NT2/D1 (cell line): ENCODE measurements around the gene CLEC19A.
"Not testable (repeated sequence)": the region's sequence is repeated elsewhere in the genome, so short reads cannot be mapped to it uniquely, and the experiment has no call there.

ENCODE experiments used
- DNase-seq: peaks from one replicate; pipeline ENCODE4 v3.0.0-alpha.2; 2011; ENCODE audit warnings: low read depth, low spot score
- H3K27me3 ChIP-seq: 2 replicates; pipeline ENCODE4 v1.6.0; 2011; ENCODE audit warnings: mild to moderate bottlenecking; ENCODE audit not compliant: insufficient read length, insufficient read depth
- H3K36me3 ChIP-seq: 2 replicates; pipeline ENCODE4 v1.6.1; 2011; ENCODE audit warnings: mild to moderate bottlenecking, low read length, mixed read lengths; ENCODE audit not compliant: insufficient read depth, insufficient read length
- H3K4me1 ChIP-seq: 2 replicates; pipeline ENCODE4 v1.5.1; 2011; ENCODE audit not compliant: insufficient read depth, insufficient read length
- H3K4me3 ChIP-seq: 2 replicates; pipeline ENCODE4 v1.5.1; 2011; ENCODE audit warnings: low read depth; ENCODE audit not compliant: insufficient read length
- H3K9ac ChIP-seq: 2 replicates; pipeline ENCODE4 v1.6.0; 2011; ENCODE audit warnings: low read depth; ENCODE audit not compliant: insufficient read length
- H3K9me3 ChIP-seq: 2 replicates; pipeline ENCODE4 v1.5.1; 2011; ENCODE audit warnings: mild to moderate bottlenecking, low read length; ENCODE audit not compliant: insufficient read depth
- SUZ12 ChIP-seq: IDR thresholded peaks from 2 replicates; pipeline ENCODE4 v1.6.1; 2011; ENCODE audit not compliant: insufficient read length, insufficient read depth; ENCODE audit errors: extremely low read depth
- YY1 ChIP-seq: IDR thresholded peaks from 2 replicates; pipeline ENCODE4 v1.6.1; 2011; ENCODE audit not compliant: insufficient read length, insufficient read depth
- ZNF274 ChIP-seq: IDR thresholded peaks from 2 replicates; pipeline ENCODE4 v1.6.1; 2011; ENCODE audit warnings: mild to moderate bottlenecking, low read depth, low read length

The CLEC19A gene

GRCh38 chr16:19305443-19305842, 19.9 kb downstream of the CLEC19A start:
- Histone ChIP-seq H3K36me3 (no peaks in the 10 kb centered on the region), H3K9me3 (no peaks in the 10 kb centered on the region), H3K4me1 (peaks cover 7% of the 10 kb centered on the region), H3K9ac (no peak overlapping the region), H3K27me3 (no peaks in the 10 kb centered on the region), H3K4me3 (no peak overlapping the region)
- TF ChIP-seq YY1 (no peak), SUZ12 (no peak), ZNF274 (no peak)
- DNase-seq: no peak

- TF ChIP-seq SUZ12 (no peak), ZNF274 (no peak), YY1 (no peak)
- DNase-seq: no peak
- H3K4me1 ChIP-seq: peaks cover 7% of the 10 kb centered on the region
- no peaks in the 10 kb centered on the region for H3K27me3 ChIP-seq
- H3K36me3 ChIP-seq: no peaks in the 10 kb centered on the region
- H3K4me3 ChIP-seq: no peak overlapping the region
- H3K9ac ChIP-seq: no peak overlapping the region
- H3K9me3 ChIP-seq: no peaks in the 10 kb centered on the region
Observed at GRCh38 chr16:19307587-19308241, 22.2 kb downstream of the CLEC19A start.

- H3K27me3 ChIP-seq: no peaks in the 10 kb centered on the region
- no peak overlapping the region for H3K4me3 ChIP-seq
Observed at GRCh38 chr16:19308392-19308791, 22.9 kb downstream of the CLEC19A start.

GRCh38 chr16:19309178-19309577, 23.6 kb downstream of the CLEC19A start:
- no peaks in the 10 kb centered on the region for H3K9me3 ChIP-seq
- TF ChIP-seq YY1 (no peak), SUZ12 (no peak), ZNF274 (no peak)
- no peaks in the 10 kb centered on the region for H3K27me3 ChIP-seq
- DNase-seq: no peak
- no peak overlapping the region for H3K9ac ChIP-seq
- H3K4me1 ChIP-seq: peaks cover 7% of the 10 kb centered on the region
- no peak overlapping the region for H3K4me3 ChIP-seq
- no peaks in the 10 kb centered on the region for H3K36me3 ChIP-seq

More at GRCh38 chr16:19308392-19308791, 22.9 kb downstream of the CLEC19A start:
- no peak for DNase-seq
- H3K36me3 ChIP-seq: no peaks in the 10 kb centered on the region
- H3K9me3 ChIP-seq: no peaks in the 10 kb centered on the region
- H3K9ac ChIP-seq: no peak overlapping the region
- H3K4me1 ChIP-seq: peaks cover 7% of the 10 kb centered on the region
- no peak for TF ChIP-seq ZNF274
- no peak for TF ChIP-seq YY1
- no peak for TF ChIP-seq SUZ12

GRCh38 chr16:19314718-19315425, 29.3 kb downstream of the CLEC19A start:
- peaks cover 3% of the 10 kb centered on the region for H3K4me1 ChIP-seq
- H3K9me3 ChIP-seq: no peaks in the 10 kb centered on the region
- no peak overlapping the region for H3K4me3 ChIP-seq
- no peaks in the 10 kb centered on the region for H3K36me3 ChIP-seq
- no peak for TF ChIP-seq ZNF274
- no peak for TF ChIP-seq YY1
- TF ChIP-seq SUZ12: no peak
- no peak overlapping the region for H3K9ac ChIP-seq
- no peak for DNase-seq
- H3K27me3 ChIP-seq: no peaks in the 10 kb centered on the region

- H3K4me1 ChIP-seq: peaks cover 3% of the 10 kb centered on the region
- H3K4me3 ChIP-seq: no peak overlapping the region
- DNase-seq: no peak
- H3K9ac ChIP-seq: no peak overlapping the region
- TF ChIP-seq SUZ12: no peak
- TF ChIP-seq ZNF274: no peak
- no peak for TF ChIP-seq YY1
- no peaks in the 10 kb centered on the region for H3K9me3 ChIP-seq
- H3K27me3 ChIP-seq: no peaks in the 10 kb centered on the region
- no peaks in the 10 kb centered on the region for H3K36me3 ChIP-seq
Observed at GRCh38 chr16:19315889-19316433, 30.4 kb downstream of the CLEC19A start.

- Histone ChIP-seq H3K9me3 (no peaks in the 10 kb centered on the region), H3K4me3 (no peak overlapping the region), H3K27me3 (no peaks in the 10 kb centered on the region), H3K36me3 (no peaks in the 10 kb centered on the region), H3K9ac (no peak overlapping the region), H3K4me1 (peaks cover 3% of the 10 kb centered on the region)
- peak; percentile 63 for DNase-seq
- TF ChIP-seq SUZ12: no peak
Observed at GRCh38 chr16:19316846-19317245, 31.3 kb downstream of the CLEC19A start.

GRCh38 chr16:19321186-19321585, 35.7 kb downstream of the CLEC19A start:
- H3K36me3 ChIP-seq, H3K27me3 ChIP-seq, DNase-seq, H3K4me1 ChIP-seq, H3K9me3 ChIP-seq, H3K9ac ChIP-seq, H3K4me3 ChIP-seq: not testable (repeated sequence)
